Astrocyte of the spinal cord (primary cell): Measurements from ENCODE around the gene LHFPL3.
"Not testable (repeated sequence)": the region's sequence is repeated elsewhere in the genome, so short reads cannot be mapped to it uniquely, and the experiment has no call there.

Experiments
- DNase-seq: peaks from one replicate; pipeline ENCODE4 v3.0.0; 2011; ENCODE audit warnings: low read depth, low spot score
- H3K4me3 ChIP-seq: 2 replicates; pipeline ENCODE4 v1.5.1; 2011; ENCODE audit warnings: low read depth, mild to moderate bottlenecking, low read length, moderate library complexity
- in situ Hi-C: cut with HindIII; loops from 2 replicates; pipeline ENCODE4 v1.10.0; 2017; ENCODE audit warnings: low sequenced_read_pairs
- TF ChIP-seq, protein P1 (sequence below): IDR thresholded peaks from 2 replicates; pipeline ENCODE4 v1.5.1; 2012; ENCODE audit warnings: low read depth, mild to moderate bottlenecking, low read length, inconsistent platforms

LHFPL3 gene

DNA sequence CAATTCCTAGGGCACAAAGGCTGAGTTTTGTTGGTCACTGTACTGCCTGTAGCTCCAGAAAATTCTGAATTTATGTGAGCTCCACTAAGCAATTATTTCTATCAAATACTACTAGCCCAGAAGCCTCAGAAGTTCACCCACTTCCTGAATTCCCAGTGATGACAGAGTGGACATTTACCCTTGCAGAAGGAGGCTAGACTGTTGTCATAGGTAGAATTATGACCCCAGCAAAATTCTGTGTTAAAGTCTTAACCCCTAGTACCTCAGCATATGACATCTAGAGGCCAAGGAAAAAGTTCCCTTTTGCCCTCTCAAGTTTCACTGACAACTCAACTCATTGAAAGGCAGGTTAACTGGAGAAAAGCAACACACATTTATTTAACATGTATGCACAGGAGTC is 606.9 kb downstream of the LHFPL3 start:
- no peak overlapping the region for H3K4me3 ChIP-seq
- TF ChIP-seq, protein P1, sequence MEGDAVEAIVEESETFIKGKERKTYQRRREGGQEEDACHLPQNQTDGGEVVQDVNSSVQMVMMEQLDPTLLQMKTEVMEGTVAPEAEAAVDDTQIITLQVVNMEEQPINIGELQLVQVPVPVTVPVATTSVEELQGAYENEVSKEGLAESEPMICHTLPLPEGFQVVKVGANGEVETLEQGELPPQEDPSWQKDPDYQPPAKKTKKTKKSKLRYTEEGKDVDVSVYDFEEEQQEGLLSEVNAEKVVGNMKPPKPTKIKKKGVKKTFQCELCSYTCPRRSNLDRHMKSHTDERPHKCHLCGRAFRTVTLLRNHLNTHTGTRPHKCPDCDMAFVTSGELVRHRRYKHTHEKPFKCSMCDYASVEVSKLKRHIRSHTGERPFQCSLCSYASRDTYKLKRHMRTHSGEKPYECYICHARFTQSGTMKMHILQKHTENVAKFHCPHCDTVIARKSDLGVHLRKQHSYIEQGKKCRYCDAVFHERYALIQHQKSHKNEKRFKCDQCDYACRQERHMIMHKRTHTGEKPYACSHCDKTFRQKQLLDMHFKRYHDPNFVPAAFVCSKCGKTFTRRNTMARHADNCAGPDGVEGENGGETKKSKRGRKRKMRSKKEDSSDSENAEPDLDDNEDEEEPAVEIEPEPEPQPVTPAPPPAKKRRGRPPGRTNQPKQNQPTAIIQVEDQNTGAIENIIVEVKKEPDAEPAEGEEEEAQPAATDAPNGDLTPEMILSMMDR = no peak
- no peak for DNase-seq
- in situ Hi-C loops = no loop called here

DNA sequence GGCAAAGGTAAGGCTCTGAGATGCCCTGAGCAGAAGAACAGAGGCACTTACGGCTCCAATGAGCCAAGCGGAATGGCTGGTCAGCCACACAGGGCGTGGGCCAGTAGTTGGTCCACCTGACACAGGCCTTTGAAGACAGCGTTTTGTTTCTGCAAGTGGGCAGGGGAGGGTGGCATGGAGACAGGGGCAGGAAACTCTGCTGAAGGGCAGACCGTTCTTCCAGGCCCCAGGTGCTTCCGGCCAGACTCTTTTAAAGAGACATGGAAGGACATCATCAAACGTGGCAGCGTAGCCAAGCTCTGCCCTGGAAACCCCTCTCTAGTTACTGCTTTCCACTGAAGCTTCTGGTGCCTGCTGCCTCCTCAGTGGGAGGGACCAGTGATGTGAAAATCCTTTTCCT is 608.1 kb downstream of the LHFPL3 start:
- TF ChIP-seq, protein P1 = no peak

DNA sequence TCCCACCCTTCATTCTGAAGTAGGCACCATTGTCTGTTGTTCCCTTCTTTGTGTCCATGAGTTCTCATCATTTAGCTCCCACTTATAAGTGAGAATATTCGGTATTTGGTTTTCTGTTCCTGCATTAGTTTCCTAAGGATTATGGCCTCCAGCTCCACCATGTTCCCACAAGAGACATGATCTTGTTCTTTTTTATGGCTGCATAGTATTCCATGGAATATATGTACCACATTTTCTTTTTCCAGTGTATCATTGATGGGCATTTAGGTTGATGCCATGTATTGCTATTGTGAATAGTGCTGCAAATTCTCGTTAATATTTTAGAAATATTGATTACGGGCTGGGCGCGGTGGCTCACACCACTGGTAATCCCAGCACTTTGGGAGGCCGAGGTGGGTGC is 609.1 kb downstream of the LHFPL3 start:
- DNase-seq, in situ Hi-C loops, H3K4me3 ChIP-seq: not testable (repeated sequence)

More for the DNA sequence above, 608.1 kb downstream of the LHFPL3 start:
- DNase-seq = no peak
- H3K4me3 ChIP-seq = no peak overlapping the region
- in situ Hi-C loops = no loop called here

DNA sequence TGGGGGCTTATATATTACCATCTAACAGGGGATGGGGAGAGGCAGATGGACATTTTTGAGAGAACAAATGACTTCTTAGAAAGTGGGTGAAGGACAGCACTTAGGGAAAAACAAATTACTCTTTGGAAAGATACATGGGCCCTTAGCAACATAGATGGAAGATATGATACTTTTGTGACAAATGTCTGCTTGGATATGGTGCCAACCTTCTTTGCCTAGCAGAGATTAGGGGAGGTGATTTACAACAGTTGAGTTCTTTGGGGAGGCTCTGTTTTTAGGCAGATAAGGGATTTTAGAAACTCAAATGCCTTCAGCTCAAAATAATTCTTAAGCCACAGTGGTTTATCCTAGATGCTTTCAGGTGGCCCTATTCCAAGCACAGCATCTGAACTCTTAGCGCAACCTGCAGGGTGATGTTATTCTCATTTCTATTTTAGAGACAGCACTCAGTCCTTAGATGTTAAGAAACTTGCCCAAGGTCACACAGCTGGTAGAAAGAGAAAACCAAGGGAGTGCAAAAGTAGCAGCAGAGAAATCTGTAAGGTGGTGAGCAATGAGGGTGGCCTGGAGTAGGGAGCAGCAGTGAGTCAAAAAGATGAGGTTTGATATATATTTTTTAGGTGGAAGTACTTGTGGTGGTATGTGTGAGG is 610.5 kb downstream of the LHFPL3 start:
- no peak for DNase-seq
- in situ Hi-C loops = no loop called here

DNA sequence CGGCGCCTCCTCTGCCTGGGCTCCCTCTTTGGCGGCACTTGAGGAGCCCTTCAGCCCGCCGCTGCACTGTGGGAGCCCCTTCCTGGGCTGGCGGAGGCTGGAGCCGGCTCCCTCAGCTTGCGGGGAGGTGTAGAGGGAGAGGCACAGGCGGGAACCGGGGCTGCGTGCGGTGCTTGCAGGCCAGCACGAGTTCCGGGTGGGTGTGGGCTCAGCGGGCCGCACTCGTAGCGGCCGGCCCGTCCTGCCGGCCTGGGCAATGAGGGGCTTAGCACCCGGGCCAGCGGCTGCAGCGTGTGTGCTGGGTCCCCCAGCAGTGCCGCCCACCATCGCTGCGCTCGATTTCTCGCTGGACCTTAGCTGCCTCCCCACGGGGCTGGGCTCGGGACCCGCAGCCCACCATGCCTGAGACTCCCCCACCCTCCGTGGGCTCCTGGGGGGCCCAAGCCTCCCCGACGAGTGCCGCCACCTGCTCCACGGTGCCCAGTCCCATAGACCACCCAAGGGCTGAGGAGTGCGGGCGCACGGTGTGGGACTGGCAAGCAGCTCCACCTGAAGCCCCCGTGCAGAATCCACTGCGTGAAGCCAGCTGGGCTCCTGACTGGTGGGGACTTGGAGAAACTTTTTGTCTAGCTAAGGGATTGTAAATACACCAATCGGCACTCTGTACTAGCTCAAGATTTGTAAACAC is 611.8 kb downstream of the LHFPL3 start:
- no peak overlapping the region for H3K4me3 ChIP-seq
- DNase-seq = no peak

More for the DNA sequence above, 610.5 kb downstream of the LHFPL3 start:
- H3K4me3 ChIP-seq = no peak overlapping the region
- TF ChIP-seq, protein P1 = no peak

DNA sequence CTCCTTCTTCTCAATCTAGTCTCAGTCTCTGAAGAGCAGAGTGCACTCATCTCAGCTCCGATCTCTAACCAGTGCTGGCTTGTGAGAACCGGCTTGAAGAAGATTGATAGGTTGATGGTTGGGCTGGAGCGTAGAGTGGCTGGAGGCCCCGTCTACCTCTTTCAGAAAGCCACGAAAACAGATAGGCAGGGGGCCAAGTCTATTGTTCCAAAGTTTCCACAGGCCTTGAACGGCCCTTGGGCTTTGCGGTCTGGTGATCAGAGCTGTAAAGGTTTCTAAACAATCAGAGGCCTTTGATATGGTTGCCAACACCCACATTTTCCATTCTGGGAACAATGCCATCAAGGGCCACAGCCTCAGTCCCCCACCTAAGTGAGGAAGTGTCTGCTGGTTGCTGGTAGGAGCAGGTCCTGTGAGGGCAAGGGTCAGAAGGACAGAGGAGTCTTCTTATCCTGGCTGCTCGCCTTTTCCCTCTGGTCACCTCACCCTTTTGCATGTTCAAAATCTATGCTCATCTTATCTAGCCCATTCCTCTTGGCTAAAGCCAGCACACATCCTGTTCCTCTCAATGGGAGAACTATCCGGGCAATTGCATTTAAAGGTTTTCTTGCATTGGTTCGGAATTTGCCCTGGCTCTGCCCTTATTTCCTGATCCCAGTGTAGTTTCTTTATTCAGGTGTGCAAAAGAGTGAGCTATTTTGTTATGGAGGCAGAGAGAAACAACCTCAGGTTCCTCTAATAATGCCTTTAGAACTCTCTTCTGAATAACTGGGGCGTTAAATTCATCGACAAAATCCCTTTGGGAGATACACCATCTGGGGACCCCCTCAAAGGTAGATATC is 615.3 kb downstream of the LHFPL3 start:
- in situ Hi-C loops = no loop called here
- H3K4me3 ChIP-seq = no peak overlapping the region
- DNase-seq = peak; percentile 71

More for the DNA sequence above, 611.8 kb downstream of the LHFPL3 start:
- TF ChIP-seq, protein P1 = no peak
- in situ Hi-C loops = no loop called here

More for the DNA sequence above, 615.3 kb downstream of the LHFPL3 start:
- TF ChIP-seq, protein P1 = no peak
